ENCODE results near the gene ZNF385A. TPM values are rescaled to one million over a fixed set of nuclear protein-coding genes. Genes with fewer than 3 reads are reported as not detected.

Gene ZNF385A
- total and polyA plus RNA-seq, 2 of the 4 experiments (the other 2 are of a cell fraction), result 0.36 to 2.5 TPM

GRCh38 chr12:54423816-54424150, 39.2 kb upstream of the ZNF385A start:
- intact Hi-C loops (cut with micrococcal nuclease) (no loop called here), dilution Hi-C loops (cut with HindIII; ENCODE audit: low sequenced_read_pairs, unreplicated experiment) (no loop called here), in situ Hi-C loops (cut with MboI; ENCODE audit: low sequenced_read_pairs) (no loop called here)
- no peak overlapping the region for H2AK9ac ChIP-seq (replicated peaks; ENCODE audit: low read depth, low read length, poor library complexity)
- H3K9ac ChIP-seq (ENCODE audit: low read depth, low read length), result no peak overlapping the region
- peak overlapping the region; percentile 51; the same call in 1 of the 2 replicates for H2BK20ac ChIP-seq (ENCODE audit: low read depth, low read length)
- no peak overlapping the region for H3K23ac ChIP-seq (ENCODE audit: low read depth, low read length)
- peaks cover 41% of the 10 kb centered on the region for H3K9me1 ChIP-seq (ENCODE audit: insufficient read depth, low read length)
- no peak overlapping the region for H3K4me3 ChIP-seq (ENCODE audit: insufficient read depth, low read depth, low read length)
- H2BK120ac ChIP-seq (ENCODE audit: low read depth, low read length), result peak overlapping the region; percentile 68; the same call in 1 of the 2 replicates
- no peak overlapping the region for H3K14ac ChIP-seq (replicated peaks; ENCODE audit: low read depth, low read length)
- H4K5ac ChIP-seq (ENCODE audit: low read depth, low read length), result no peak overlapping the region
- H3K4ac ChIP-seq (ENCODE audit: low read depth, low read length), result no peak overlapping the region
- H3K18ac ChIP-seq (ENCODE audit: low read depth, low read length), result no peak overlapping the region
- H2AK5ac ChIP-seq (ENCODE audit: low read depth, low read length), result peak overlapping the region; percentile 56; the same call in 1 of the 2 replicates
- TF ChIP-seq RCOR1 (IDR thresholded peaks at IDR 0.05; ENCODE audit: insufficient replicate concordance, low read length) (no peak), CTCF (conservative IDR thresholded peaks at IDR 0.05; ENCODE audit: low read depth, low read length) (no peak), POLR2A (IDR thresholded peaks at IDR 0.05; ENCODE audit: low read depth, low read length) (no peak), MAZ (IDR thresholded peaks at IDR 0.05; ENCODE audit: borderline replicate concordance, low read depth, low read length) (no peak), MXI1 (IDR thresholded peaks at IDR 0.05; ENCODE audit: borderline replicate concordance, low read depth, low read length) (no peak), FOS (IDR thresholded peaks at IDR 0.05; ENCODE audit: low read depth, low read length) (no peak), BHLHE40 (IDR thresholded peaks at IDR 0.05; ENCODE audit: low read depth, low read length) (no peak), MAFK (IDR thresholded peaks at IDR 0.05; ENCODE audit: low read depth, low read length) (no peak), SMC3 (IDR thresholded peaks at IDR 0.05; ENCODE audit: low read depth, low read length) (no peak), CEBPB (IDR thresholded peaks at IDR 0.05; ENCODE audit: low read depth, low read length) (no peak), NFE2L2 (IDR thresholded peaks at IDR 0.05; ENCODE audit: low read depth, low read length) (no peak)
- TF ChIP-seq, protein P1, sequence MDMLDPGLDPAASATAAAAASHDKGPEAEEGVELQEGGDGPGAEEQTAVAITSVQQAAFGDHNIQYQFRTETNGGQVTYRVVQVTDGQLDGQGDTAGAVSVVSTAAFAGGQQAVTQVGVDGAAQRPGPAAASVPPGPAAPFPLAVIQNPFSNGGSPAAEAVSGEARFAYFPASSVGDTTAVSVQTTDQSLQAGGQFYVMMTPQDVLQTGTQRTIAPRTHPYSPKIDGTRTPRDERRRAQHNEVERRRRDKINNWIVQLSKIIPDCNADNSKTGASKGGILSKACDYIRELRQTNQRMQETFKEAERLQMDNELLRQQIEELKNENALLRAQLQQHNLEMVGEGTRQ (IDR thresholded peaks at IDR 0.05; ENCODE audit: low read depth, low read length), result no peak
- TF ChIP-seq, protein P2, sequence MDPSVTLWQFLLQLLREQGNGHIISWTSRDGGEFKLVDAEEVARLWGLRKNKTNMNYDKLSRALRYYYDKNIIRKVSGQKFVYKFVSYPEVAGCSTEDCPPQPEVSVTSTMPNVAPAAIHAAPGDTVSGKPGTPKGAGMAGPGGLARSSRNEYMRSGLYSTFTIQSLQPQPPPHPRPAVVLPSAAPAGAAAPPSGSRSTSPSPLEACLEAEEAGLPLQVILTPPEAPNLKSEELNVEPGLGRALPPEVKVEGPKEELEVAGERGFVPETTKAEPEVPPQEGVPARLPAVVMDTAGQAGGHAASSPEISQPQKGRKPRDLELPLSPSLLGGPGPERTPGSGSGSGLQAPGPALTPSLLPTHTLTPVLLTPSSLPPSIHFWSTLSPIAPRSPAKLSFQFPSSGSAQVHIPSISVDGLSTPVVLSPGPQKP (IDR thresholded peaks at IDR 0.05; ENCODE audit: borderline replicate concordance, low read depth, low read length), result no peak
- H3K56ac ChIP-seq (ENCODE audit: extremely low read depth, insufficient read depth, low read length), result no peak overlapping the region
- no peaks in the 10 kb centered on the region for H3K9me3 ChIP-seq (ENCODE audit: control insufficient read depth, insufficient read depth, low read length)
- H4K20me1 ChIP-seq (ENCODE audit: insufficient read depth, low read length), result no peaks in the 10 kb centered on the region
- ATAC-seq (ENCODE audit: low read depth) (no peak), DNase-seq (no peak)
- H3K27ac ChIP-seq (ENCODE audit: insufficient read depth, low read length), result no peak overlapping the region
- no peak overlapping the region for H2BK5ac ChIP-seq (ENCODE audit: low read depth, low read length, poor library complexity, severe bottlenecking)
- H3K36me3 ChIP-seq (ENCODE audit: control insufficient read depth, insufficient read depth, low read length), result no peaks in the 10 kb centered on the region
- no peak overlapping the region for H2AFZ ChIP-seq (replicated peaks; ENCODE audit: low read length, poor library complexity)
- H3K79me1 ChIP-seq (ENCODE audit: low read depth in 1 of 2, low read length in 2 of 2), result peaks cover 11 to 20% of the 10 kb centered on the region in 2 experiments; a peak in 3 of 4 replicates
- no peak overlapping the region for H3K4me2 ChIP-seq (ENCODE audit: low read depth, low read length)
- H4K8ac ChIP-seq (ENCODE audit: low read depth in 2 of 2, low read length in 2 of 2), result no peak overlapping the region
- WGBS, 2 experiments (ENCODE audit: extremely low coverage in 2 of 2, insufficient read length in 1 of 2), result no CpG with 5 or more reads among the region's 5 CpGs
- CTCF ChIA-PET, result interaction anchor here (1.4 kb wide), 1 partner anchor 20 kb away, joined by 6 read pairs; no protein-coding TSS in a partner anchor
- POLR2A ChIA-PET (ENCODE audit: unreplicated experiment), result no interaction called here
- peaks cover 27% of the 10 kb centered on the region for H3K4me1 ChIP-seq (ENCODE audit: control insufficient read depth, insufficient read depth, low read length)
- BruUV-seq (replicated peaks), result no TSS peak
- peak overlapping the region; percentile 31; the same call in 1 of the 2 replicates for H4K91ac ChIP-seq (ENCODE audit: insufficient read depth, low read depth, low read length)
- H2BK15ac ChIP-seq (ENCODE audit: low read depth, low read length), result 0 out of 3 replicates have a peak overlapping the region, but pooled peaks have one; percentile 44
- no peaks in the 10 kb centered on the region for H3K27me3 ChIP-seq (ENCODE audit: control insufficient read depth, insufficient read depth, low read length)
